HFF-Myc (cell line): ENCODE results near the gene DAPK2.

Source experiments
- DNase-seq: peaks from one replicate; pipeline ENCODE4 v3.0.0-alpha.2; 2011; ENCODE audit warnings: low read depth; ENCODE audit errors: extremely low read depth
- H3K4me3 ChIP-seq: replicated peaks from 2 replicates; pipeline ENCODE4 v1.5.1; 2011; ENCODE audit warnings: low read depth, mild to moderate bottlenecking, control low read depth, low read length
- CTCF ChIP-seq: IDR thresholded peaks from 2 replicates; pipeline ENCODE4 v1.5.1; 2012; ENCODE audit warnings: mild to moderate bottlenecking, low read depth, low read length, control low read depth; ENCODE audit errors: missing control alignments

DAPK2 gene

GRCh38 chr15:63950911-63951481 is 95.3 kb downstream of the DAPK2 start:
- DNase-seq: peak; percentile 39
- no peak for TF ChIP-seq CTCF
- no peak overlapping the region for H3K4me3 ChIP-seq

DNA sequence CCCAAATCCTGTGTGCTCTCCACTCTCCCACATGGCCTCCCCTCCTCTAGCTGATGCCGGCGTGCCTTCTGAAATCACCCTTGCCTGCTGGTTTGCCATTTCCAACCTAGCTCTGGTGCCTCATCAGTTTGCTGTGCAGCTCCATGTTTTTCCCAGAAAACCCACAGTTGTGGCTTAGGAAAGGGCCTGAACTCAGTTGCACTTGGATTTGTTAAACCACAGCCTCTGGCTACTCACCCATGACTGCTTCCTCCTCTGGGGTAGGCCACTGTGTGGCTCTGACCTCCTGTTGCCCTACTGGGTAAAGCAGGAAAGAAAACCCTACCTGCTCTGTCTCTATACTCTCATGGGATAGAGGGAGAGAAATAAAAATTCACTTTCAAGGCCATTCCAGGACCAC is 97.3 kb downstream of the DAPK2 start:
- no peak for DNase-seq
- H3K4me3 ChIP-seq: no peak overlapping the region
- no peak for TF ChIP-seq CTCF

- H3K4me3 ChIP-seq: no peak overlapping the region
- TF ChIP-seq CTCF: no peak
- no peak for DNase-seq
Observed at GRCh38 chr15:63948436-63948835, 97.8 kb downstream of the DAPK2 start.

- TF ChIP-seq CTCF: no peak
- no peak for DNase-seq
- no peak overlapping the region for H3K4me3 ChIP-seq
Observed at GRCh38 chr15:63947228-63947627, 99.1 kb downstream of the DAPK2 start.

GRCh38 chr15:63946524-63947065 is 99.7 kb downstream of the DAPK2 start:
- no peak for TF ChIP-seq CTCF
- H3K4me3 ChIP-seq: no peak overlapping the region
- no peak for DNase-seq

DNA sequence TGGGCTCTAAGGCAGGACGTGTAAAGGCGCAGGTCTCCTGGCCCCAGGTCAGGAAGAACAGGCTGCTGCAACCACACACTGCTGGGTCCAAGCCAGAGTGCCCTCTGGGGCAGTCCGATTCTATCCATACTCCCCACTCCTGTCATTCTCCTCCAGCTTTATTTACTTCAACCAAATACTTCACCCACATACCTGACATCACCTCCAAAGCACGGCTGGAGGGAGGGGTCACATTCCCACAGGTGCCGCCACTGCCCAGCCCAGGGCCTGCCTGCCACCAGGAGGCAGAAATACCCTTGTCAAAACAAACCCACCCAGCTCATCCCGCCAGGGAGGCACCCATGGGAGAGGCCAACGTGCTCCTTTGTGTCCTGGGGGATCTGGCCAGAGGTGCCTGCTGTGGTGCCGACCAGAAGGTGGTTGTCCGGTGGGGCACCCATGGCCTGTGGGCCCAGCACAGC is 100.4 kb downstream of the DAPK2 start:
- no peak overlapping the region for H3K4me3 ChIP-seq
- no peak for TF ChIP-seq CTCF
- no peak for DNase-seq

GRCh38 chr15:63945007-63945788 is 101.1 kb downstream of the DAPK2 start:
- TF ChIP-seq CTCF: peak; percentile 99
- DNase-seq: no peak
- no peak overlapping the region for H3K4me3 ChIP-seq
